BLaER1 treated with 17β-estradiol and CSF1 and Interleukin-3, amounts not matched to agents 10 nM and 100 nM (cell line): ENCODE results near the gene CYTH2.
A peak's percentile ranks its signal among the peaks of the same experiment; 100 is the strongest.

ENCODE experiments used
- H3K27ac ChIP-seq, 11 experiments: shearing (Covaris generic); formaldehyde crosslinking; 2 replicates each; pipeline ENCODE4 v1.8.1; 2022
- H3K27me3 ChIP-seq, 11 experiments: shearing (Covaris generic); formaldehyde crosslinking; 2 replicates each; pipeline ENCODE4 v1.8.1; 2022
- H3K36me3 ChIP-seq, 11 experiments: shearing (Covaris generic); formaldehyde crosslinking; 2 replicates each; pipeline ENCODE4 v1.8.1; 2022
- H3K4me1 ChIP-seq, 10 experiments: shearing (Covaris generic); formaldehyde crosslinking; 2 replicates each; pipeline ENCODE4 v1.8.1; 2022
- H3K4me2 ChIP-seq, 11 experiments: shearing (Covaris generic); formaldehyde crosslinking; 2 replicates each; pipeline ENCODE4 v1.8.1; 2022
- H3K4me3 ChIP-seq, 10 experiments: shearing (Covaris generic); formaldehyde crosslinking; 2 replicates each; pipeline ENCODE4 v1.8.1; 2022
- H3K9ac ChIP-seq, 11 experiments: shearing (Covaris generic); formaldehyde crosslinking; 2 replicates each; pipeline ENCODE4 v1.8.1; 2022
- H3K9me3 ChIP-seq, 11 experiments: shearing (Covaris generic); formaldehyde crosslinking; replicated peaks in 1 of 11; 2 replicates each; pipeline ENCODE4 v1.8.1; 2022
- H4K20me1 ChIP-seq, 11 experiments: shearing (Covaris generic); formaldehyde crosslinking; 2 replicates each; pipeline ENCODE4 v1.8.1; 2022
- Cebpa-rat ChIP-seq, 11 experiments: shearing (Covaris generic); IDR thresholded peaks; 2 replicates each; pipeline ENCODE4 v1.8.1; 2022

Gene CYTH2

DNA sequence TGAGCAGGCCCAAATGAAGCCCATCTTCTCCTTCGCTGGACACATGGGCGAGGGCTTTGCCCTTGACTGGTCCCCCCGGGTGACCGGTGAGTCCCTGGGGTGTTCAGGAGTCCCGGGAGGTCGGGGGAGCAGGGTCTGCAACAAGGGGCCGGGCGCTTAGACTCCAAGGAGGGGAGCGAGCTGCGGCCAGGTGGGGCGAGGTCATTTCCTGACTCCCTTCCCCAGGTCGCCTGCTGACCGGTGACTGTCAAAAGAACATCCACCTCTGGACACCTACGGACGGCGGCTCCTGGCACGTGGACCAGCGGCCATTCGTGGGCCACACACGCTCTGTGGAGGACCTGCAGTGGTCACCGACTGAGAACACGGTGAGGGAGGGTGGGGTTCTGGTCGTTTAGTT, 18.7 kb upstream of the CYTH2 start:
- Histone ChIP-seq H4K20me1 (peaks cover 0 to 91% (median 62%) of the 10 kb centered on the region in 11 experiments; a peak in 18 of 22 replicates), H3K9ac (peak overlapping the region in 1 of 11 experiments; percentile 19; a peak in 1 of 22 replicates)

DNA sequence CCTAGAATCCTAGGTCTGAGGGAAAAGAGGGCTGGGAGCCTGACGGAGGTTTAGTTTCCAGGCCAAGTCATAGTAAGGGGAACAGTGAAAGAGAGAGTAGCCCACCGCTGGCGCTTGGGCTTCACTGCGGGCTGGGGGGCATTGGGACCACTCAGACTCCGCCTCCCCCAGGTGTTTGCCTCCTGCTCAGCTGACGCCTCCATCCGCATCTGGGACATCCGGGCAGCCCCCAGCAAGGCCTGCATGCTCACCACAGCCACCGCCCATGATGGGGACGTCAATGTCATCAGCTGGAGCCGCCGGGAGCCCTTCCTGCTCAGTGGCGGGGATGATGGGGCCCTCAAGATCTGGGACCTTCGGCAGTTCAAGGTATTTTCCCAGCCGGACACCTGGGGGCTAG, 18.3 kb upstream of the CYTH2 start:
- H3K4me3 ChIP-seq = no peak overlapping the region
- H3K27me3 ChIP-seq = no peaks in the 10 kb centered on the region
- no peaks in the 10 kb centered on the region for H3K9me3 ChIP-seq
- no peak overlapping the region for H3K4me2 ChIP-seq
- TF ChIP-seq Cebpa-rat (IDR thresholded peaks at IDR 0.05) = no peak
- peaks cover 12 to 32% (median 19%) of the 10 kb centered on the region in 10 experiments; a peak in 19 of 20 replicates for H3K4me1 ChIP-seq
- no peak overlapping the region for H3K27ac ChIP-seq
- H3K36me3 ChIP-seq = peaks cover 76 to 96% (median 92%) of the 10 kb centered on the region in 11 experiments
- peaks cover 0 to 96% (median 66%) of the 10 kb centered on the region in 11 experiments; a peak in 19 of 22 replicates for H4K20me1 ChIP-seq
- H3K9ac ChIP-seq = peak overlapping the region in 1 of 11 experiments; percentile 19; a peak in 2 of 22 replicates

More for the DNA sequence above, 18.7 kb upstream of the CYTH2 start:
- Histone ChIP-seq H3K4me3 (no peak overlapping the region), H3K27me3 (no peaks in the 10 kb centered on the region), H3K27ac (no peak overlapping the region), H3K4me2 (no peak overlapping the region), H3K4me1 (peaks cover 12 to 32% (median 16%) of the 10 kb centered on the region in 10 experiments; a peak in 19 of 20 replicates), H3K36me3 (peaks cover 72 to 92% (median 88%) of the 10 kb centered on the region in 11 experiments), H3K9me3 (no peaks in the 10 kb centered on the region)
- TF ChIP-seq Cebpa-rat (IDR thresholded peaks at IDR 0.05) = no peak

DNA sequence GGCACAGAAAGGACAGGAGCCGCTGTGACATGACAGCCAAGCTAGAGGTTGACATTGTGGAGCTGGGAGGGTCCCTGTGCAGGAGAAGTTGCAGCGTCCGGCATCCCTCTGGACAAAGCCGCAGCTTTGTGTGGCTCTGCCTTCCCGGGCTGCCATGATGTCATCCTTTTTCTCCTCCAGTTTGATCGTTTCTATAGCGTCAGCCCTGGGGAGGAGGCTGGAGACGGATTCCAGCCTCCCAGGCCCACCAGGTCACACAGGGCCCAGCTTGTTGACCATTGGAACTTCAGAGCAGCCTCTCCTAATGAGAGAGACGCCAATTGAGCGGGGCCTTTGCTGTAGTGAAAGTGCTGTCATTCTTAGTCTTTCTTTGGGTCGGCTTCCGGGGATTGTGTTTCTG, 17.5 kb upstream of the CYTH2 start:
- 0 out of 22 replicates have a peak overlapping the region, but pooled peaks of 2 of the 11 experiments have one; percentile 11 to 19 for H3K9ac ChIP-seq
- no peak overlapping the region for H3K27ac ChIP-seq
- no peaks in the 10 kb centered on the region for H3K27me3 ChIP-seq
- H3K9me3 ChIP-seq = no peaks in the 10 kb centered on the region
- peaks cover 83 to 100% (median 99%) of the 10 kb centered on the region in 11 experiments for H3K36me3 ChIP-seq
- no peak for TF ChIP-seq Cebpa-rat (IDR thresholded peaks at IDR 0.05)
- H3K4me3 ChIP-seq = no peak overlapping the region
- no peak overlapping the region for H3K4me2 ChIP-seq
- H3K4me1 ChIP-seq = peaks cover 8 to 28% (median 18%) of the 10 kb centered on the region in 10 experiments; a peak in 19 of 20 replicates
- H4K20me1 ChIP-seq = peaks cover 0 to 99% (median 74%) of the 10 kb centered on the region in 11 experiments; a peak in 19 of 22 replicates

DNA sequence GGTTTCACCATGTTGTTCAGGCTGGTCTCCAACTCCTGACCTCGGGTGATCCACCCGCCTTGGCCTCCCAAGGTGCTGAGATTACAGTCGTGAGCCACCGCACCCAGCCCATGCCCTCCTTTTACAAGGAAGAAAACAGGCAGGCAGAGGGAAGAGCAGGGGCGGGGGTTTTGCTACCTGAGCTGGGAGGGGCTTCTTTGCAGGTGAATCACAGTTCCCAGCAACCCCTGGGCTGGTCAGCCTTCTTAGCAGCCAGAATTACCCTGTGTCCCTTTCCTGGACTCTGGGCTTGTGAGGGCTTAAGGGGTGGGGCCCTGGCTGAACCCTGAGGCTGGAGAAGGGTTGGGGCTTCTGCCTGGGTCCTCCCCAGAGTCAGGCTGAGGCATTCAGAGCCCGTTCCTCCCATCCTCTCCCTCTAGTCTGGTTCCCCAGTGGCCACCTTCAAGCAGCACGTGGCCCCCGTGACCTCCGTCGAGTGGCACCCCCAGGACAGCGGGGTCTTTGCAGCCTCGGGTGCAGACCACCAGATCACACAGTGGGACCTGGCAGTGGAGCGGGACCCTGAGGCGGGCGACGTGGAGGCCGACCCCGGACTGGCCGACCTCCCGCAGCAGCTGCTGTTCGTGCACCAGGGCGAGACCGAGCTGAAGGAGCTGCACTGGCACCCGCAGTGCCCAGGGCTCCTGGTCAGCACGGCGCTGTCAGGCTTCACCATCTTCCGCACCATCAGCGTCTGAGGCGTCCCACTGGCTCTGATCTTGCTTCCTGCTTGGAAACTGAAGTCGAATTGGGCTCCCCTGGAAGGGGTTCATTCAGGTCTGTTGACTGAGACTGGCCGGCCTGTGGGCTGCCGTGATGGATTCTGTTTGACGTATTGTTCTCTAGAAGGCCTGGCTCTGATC, 16.6 kb upstream of the CYTH2 start:
- Histone ChIP-seq H3K36me3 (peaks cover 87 to 100% (median 100%) of the 10 kb centered on the region in 11 experiments), H3K9me3 (no peaks in the 10 kb centered on the region), H3K4me2 (no peak overlapping the region), H3K9ac (0 out of 22 replicates have a peak overlapping the region, but pooled peaks of 2 of the 11 experiments have one; percentile 9 to 17), H3K4me3 (no peak overlapping the region), H3K27me3 (no peaks in the 10 kb centered on the region), H3K27ac (no peak overlapping the region), H3K4me1 (peaks cover 0 to 22% (median 9%) of the 10 kb centered on the region in 10 experiments; a peak in 15 of 20 replicates), H4K20me1 (peaks cover 0 to 100% (median 83%) of the 10 kb centered on the region in 11 experiments; a peak in 19 of 22 replicates)
- TF ChIP-seq Cebpa-rat (IDR thresholded peaks at IDR 0.05) = no peak

DNA sequence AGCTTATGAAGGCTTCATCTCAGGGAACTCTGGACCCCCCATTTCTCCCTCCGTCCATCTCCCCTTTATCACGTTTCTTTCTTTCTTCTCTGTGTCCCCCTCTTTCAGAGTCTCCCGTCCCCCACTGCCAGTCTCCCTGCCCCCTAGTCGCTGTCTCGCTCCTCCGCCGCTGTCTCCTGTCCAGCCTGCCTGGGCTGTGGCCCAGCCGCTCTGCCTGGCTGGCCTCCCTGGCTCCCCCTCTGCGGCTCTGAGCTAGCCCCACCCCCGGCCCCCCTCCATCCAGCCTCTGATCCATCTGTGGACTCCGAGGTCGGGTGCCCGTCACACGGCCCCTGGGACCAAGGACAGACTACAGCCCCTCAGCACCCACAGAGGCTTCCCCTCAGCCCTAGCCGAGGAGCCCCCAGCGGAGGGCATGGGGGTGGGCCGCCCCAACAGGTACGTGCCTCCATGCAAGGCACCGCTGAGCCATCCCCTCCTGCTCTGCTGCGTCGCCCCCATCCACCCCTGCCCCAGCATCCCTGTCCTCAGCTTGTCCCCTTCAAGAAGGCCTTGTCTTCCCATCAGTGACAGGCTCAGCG, 14.9 kb upstream of the CYTH2 start:
- H3K9ac ChIP-seq = peak overlapping the region in 1 of 11 experiments; percentile 13; a peak in 1 of 22 replicates
- no peak for TF ChIP-seq Cebpa-rat (IDR thresholded peaks at IDR 0.05)
- no peak overlapping the region for H3K27ac ChIP-seq
- H3K4me3 ChIP-seq = no peak overlapping the region
- no peaks in the 10 kb centered on the region for H3K27me3 ChIP-seq
- H3K36me3 ChIP-seq = peaks cover 72 to 100% (median 96%) of the 10 kb centered on the region in 11 experiments
- H3K9me3 ChIP-seq = no peaks in the 10 kb centered on the region
- no peak overlapping the region for H3K4me2 ChIP-seq
- peaks cover 0 to 100% (median 86%) of the 10 kb centered on the region in 11 experiments; a peak in 19 of 22 replicates for H4K20me1 ChIP-seq
- H3K4me1 ChIP-seq = peaks cover 0 to 26% (median 7%) of the 10 kb centered on the region in 10 experiments; a peak in 11 of 20 replicates

DNA sequence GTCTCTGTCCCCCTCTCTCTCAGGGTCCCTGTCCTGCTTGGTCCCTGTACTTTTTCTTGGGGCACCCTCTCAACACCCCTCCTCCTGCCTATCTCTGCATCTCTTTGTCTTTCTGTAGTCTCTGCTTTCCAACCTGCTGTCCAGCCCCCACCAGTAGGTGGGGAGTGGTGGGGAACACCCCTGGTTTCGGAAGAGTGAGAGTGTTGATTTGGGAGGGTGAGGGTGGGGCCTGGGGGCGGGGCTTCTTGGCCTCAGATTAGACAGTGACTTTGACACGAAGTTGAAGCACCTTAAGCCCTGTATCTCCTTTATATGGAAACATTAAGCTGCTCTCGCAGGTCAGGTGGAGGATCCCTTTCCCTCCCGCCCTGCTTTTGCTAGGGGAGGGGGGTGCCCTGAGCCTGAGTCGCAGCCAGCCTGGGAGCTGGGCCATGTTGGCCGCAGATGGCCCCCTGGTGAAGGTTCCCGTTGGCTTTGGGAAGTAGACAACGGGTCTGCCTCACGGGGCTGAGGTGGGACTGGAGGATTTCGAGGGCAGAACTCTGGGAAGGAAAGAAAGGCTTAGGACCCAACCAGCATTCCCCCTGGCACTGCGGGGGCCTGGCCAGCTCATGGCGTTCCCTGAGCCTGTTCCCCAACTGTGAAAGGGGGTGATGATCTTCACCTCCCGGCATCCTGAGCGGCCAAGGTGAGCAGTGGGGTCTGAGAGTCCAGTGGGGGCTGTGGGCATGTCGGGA, 13.8 kb upstream of the CYTH2 start, which contains the start of gene KCNJ14:
TSS of gene KCNJ14 (plus strand) at position 404 of the 737 bp plus-strand sequence. CDS start 6,151 bp downstream, outside the sequence.
- Histone ChIP-seq H3K36me3 (peaks cover 63 to 100% (median 92%) of the 10 kb centered on the region in 11 experiments), H3K27me3 (no peaks in the 10 kb centered on the region), H3K4me2 (peak within 1 kb of the TSS in 4 of 11 experiments; percentile 1 to 34 (median 20); a peak in 4 of 22 replicates), H3K4me1 (peaks cover 0 to 30% (median 7%) of the 10 kb centered on the region in 10 experiments; a peak in 11 of 20 replicates), H4K20me1 (peaks cover 0 to 100% (median 82%) of the 10 kb centered on the region in 11 experiments; a peak in 19 of 22 replicates), H3K9me3 (no peaks in the 10 kb centered on the region), H3K4me3 (no peak within 1 kb of the TSS), H3K9ac (peak within 1 kb of the TSS in 2 of 11 experiments; percentile 13 to 15; a peak in 2 of 22 replicates), H3K27ac (no peak within 1 kb of the TSS)
- TF ChIP-seq Cebpa-rat (IDR thresholded peaks at IDR 0.05) = no peak

DNA sequence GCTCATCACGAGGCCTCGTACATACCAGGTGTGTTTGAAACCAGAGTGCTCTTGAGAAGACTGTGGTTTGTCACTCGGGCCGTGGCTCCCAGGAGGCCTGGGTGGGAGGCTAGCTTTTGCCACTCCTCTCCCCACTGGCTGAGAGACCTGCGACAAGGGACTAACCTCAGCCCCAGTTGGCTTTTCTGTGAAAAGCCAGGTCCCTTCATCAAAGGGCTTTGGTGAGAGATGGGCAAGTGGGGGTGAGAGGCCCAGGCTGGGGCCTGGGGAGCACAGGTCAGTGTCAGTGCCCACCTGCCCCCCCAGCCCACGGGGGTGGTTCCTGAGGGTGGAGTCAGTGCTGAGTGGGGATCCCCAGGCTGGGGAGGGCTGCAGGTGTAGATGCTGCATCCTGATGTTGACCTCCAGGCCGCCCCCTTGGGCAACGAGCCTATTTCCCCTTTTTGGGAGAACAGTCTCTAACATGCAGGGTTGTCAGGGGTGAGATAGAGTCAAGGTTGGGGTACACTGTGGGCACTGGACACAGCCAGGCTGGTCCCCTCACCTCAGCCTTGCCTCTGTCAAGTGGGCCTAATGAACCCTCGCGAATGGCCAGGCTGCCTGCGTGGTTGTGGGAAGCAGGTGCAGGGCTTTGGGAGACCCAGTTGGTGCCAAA, 13.1 kb upstream of the CYTH2 start:
- Histone ChIP-seq H3K9ac (no peak overlapping the region; a peak in 1 of 22 replicates), H4K20me1 (peaks cover 0 to 100% (median 75%) of the 10 kb centered on the region in 11 experiments; a peak in 19 of 22 replicates), H3K27me3 (no peaks in the 10 kb centered on the region), H3K4me2 (peak overlapping the region in 4 of 11 experiments; percentile 1 to 34 (median 20); a peak in 4 of 22 replicates), H3K4me3 (no peak overlapping the region), H3K4me1 (peaks cover 0 to 30% (median 7%) of the 10 kb centered on the region in 10 experiments; a peak in 11 of 20 replicates), H3K27ac (no peak overlapping the region), H3K36me3 (peaks cover 56 to 100% (median 85%) of the 10 kb centered on the region in 11 experiments), H3K9me3 (no peaks in the 10 kb centered on the region)
- TF ChIP-seq Cebpa-rat (IDR thresholded peaks at IDR 0.05) = no peak
